BLaER1 (cell line): ENCODE data around the gene USP36.
"Not testable (repeated sequence)": the region's sequence is repeated elsewhere in the genome, so short reads cannot be mapped to it uniquely, and the experiment has no call there.

Experiments
- H3K27ac ChIP-seq: shearing (Covaris generic); formaldehyde crosslinking; 2 replicates; pipeline ENCODE4 v1.8.1; 2022
- H3K27me3 ChIP-seq: shearing (Covaris generic); formaldehyde crosslinking; 2 replicates; pipeline ENCODE4 v1.8.1; 2022
- H3K36me3 ChIP-seq: shearing (Covaris generic); formaldehyde crosslinking; 2 replicates; pipeline ENCODE4 v1.8.1; 2022
- H3K4me1 ChIP-seq: shearing (Covaris generic); formaldehyde crosslinking; 2 replicates; pipeline ENCODE4 v1.8.1; 2022
- H3K4me2 ChIP-seq: shearing (Covaris generic); formaldehyde crosslinking; 2 replicates; pipeline ENCODE4 v1.8.1; 2022
- H3K4me3 ChIP-seq: shearing (Covaris generic); formaldehyde crosslinking; 2 replicates; pipeline ENCODE4 v1.8.1; 2022
- H3K9ac ChIP-seq: shearing (Covaris generic); formaldehyde crosslinking; 2 replicates; pipeline ENCODE4 v1.8.1; 2022
- H3K9me3 ChIP-seq: shearing (Covaris generic); formaldehyde crosslinking; 2 replicates; pipeline ENCODE4 v1.8.1; 2022
- H4K20me1 ChIP-seq: shearing (Covaris generic); formaldehyde crosslinking; 2 replicates; pipeline ENCODE4 v1.8.1; 2022
- Cebpa-rat ChIP-seq: shearing (Covaris generic); IDR thresholded peaks from 2 replicates; pipeline ENCODE4 v1.8.1; 2022

The USP36 gene

GRCh38 chr17:78766225-78766624 lies 74.4 kb downstream of the USP36 start:
- Histone ChIP-seq H3K4me1 (peaks cover 55% of the 10 kb centered on the region), H3K4me3 (no peak overlapping the region), H3K9ac (no peak overlapping the region), H3K27me3 (no peaks in the 10 kb centered on the region), H3K4me2 (no peak overlapping the region), H3K9me3 (no peaks in the 10 kb centered on the region), H3K27ac (no peak overlapping the region), H4K20me1 (peaks cover 86% of the 10 kb centered on the region), H3K36me3 (no peaks in the 10 kb centered on the region)
- TF ChIP-seq Cebpa-rat, result no peak

GRCh38 chr17:78765821-78766220 lies 74.8 kb downstream of the USP36 start:
- Histone ChIP-seq H3K27me3 (no peaks in the 10 kb centered on the region), H3K4me2 (no peak overlapping the region), H3K9ac (no peak overlapping the region), H4K20me1 (peaks cover 90% of the 10 kb centered on the region), H3K4me3 (no peak overlapping the region), H3K9me3 (no peaks in the 10 kb centered on the region), H3K4me1 (peaks cover 58% of the 10 kb centered on the region), H3K27ac (no peak overlapping the region), H3K36me3 (no peaks in the 10 kb centered on the region)
- TF ChIP-seq Cebpa-rat, result no peak

GRCh38 chr17:78764871-78765270 lies 75.7 kb downstream of the USP36 start:
- H3K4me2 ChIP-seq, result peak overlapping the region; percentile 11; the same call in 1 of the 2 replicates
- no peaks in the 10 kb centered on the region for H3K27me3 ChIP-seq
- no peaks in the 10 kb centered on the region for H3K9me3 ChIP-seq
- peaks cover 64% of the 10 kb centered on the region for H3K4me1 ChIP-seq
- H3K36me3 ChIP-seq, result no peaks in the 10 kb centered on the region
- H3K27ac ChIP-seq, result no peak overlapping the region
- TF ChIP-seq Cebpa-rat, result no peak
- H3K9ac ChIP-seq, result no peak overlapping the region
- H4K20me1 ChIP-seq, result peaks cover 94% of the 10 kb centered on the region
- no peak overlapping the region for H3K4me3 ChIP-seq

GRCh38 chr17:78763561-78763960 lies 77.1 kb downstream of the USP36 start:
- H4K20me1 ChIP-seq, result peaks cover 95% of the 10 kb centered on the region
- H3K4me3 ChIP-seq, result no peak overlapping the region
- no peaks in the 10 kb centered on the region for H3K27me3 ChIP-seq
- H3K4me2 ChIP-seq, result no peak overlapping the region
- H3K9me3 ChIP-seq, result no peaks in the 10 kb centered on the region
- H3K4me1 ChIP-seq, result peaks cover 64% of the 10 kb centered on the region
- no peak for TF ChIP-seq Cebpa-rat
- no peak overlapping the region for H3K9ac ChIP-seq
- no peaks in the 10 kb centered on the region for H3K36me3 ChIP-seq
- no peak overlapping the region for H3K27ac ChIP-seq

GRCh38 chr17:78761789-78762406 lies 78.7 kb downstream of the USP36 start:
- Histone ChIP-seq H3K4me3 (no peak overlapping the region), H3K9ac (no peak overlapping the region), H3K4me2 (peak overlapping the region; percentile 59; the same call in 1 of the 2 replicates), H4K20me1 (peaks cover 95% of the 10 kb centered on the region), H3K27ac (no peak overlapping the region), H3K36me3 (no peaks in the 10 kb centered on the region), H3K4me1 (peaks cover 75% of the 10 kb centered on the region), H3K9me3 (no peaks in the 10 kb centered on the region), H3K27me3 (no peaks in the 10 kb centered on the region)
- TF ChIP-seq Cebpa-rat, result no peak

GRCh38 chr17:78759969-78760352 lies 80.7 kb downstream of the USP36 start:
- Histone ChIP-seq H3K27me3 (no peaks in the 10 kb centered on the region), H3K27ac (peak overlapping the region; percentile 49; the same call in 1 of the 2 replicates), H3K4me2 (peak overlapping the region; percentile 84), H3K9ac (no peak overlapping the region), H3K9me3 (no peaks in the 10 kb centered on the region), H3K36me3 (no peaks in the 10 kb centered on the region), H3K4me3 (peak overlapping the region; percentile 47), H3K4me1 (peaks cover 66% of the 10 kb centered on the region), H4K20me1 (peaks cover 78% of the 10 kb centered on the region)
- TF ChIP-seq Cebpa-rat, result no peak

GRCh38 chr17:78759203-78759968 lies 81.2 kb downstream of the USP36 start:
- Histone ChIP-seq H3K9me3 (no peaks in the 10 kb centered on the region), H3K4me2 (peak overlapping the region; percentile 84), H3K27ac (peak overlapping the region; percentile 49; the same call in 1 of the 2 replicates), H3K9ac (peak overlapping the region; percentile 36; the same call in 1 of the 2 replicates), H3K27me3 (no peaks in the 10 kb centered on the region), H4K20me1 (peaks cover 76% of the 10 kb centered on the region), H3K4me3 (peak overlapping the region; percentile 47), H3K36me3 (no peaks in the 10 kb centered on the region), H3K4me1 (peaks cover 60% of the 10 kb centered on the region)
- no peak for TF ChIP-seq Cebpa-rat

GRCh38 chr17:78753316-78754250 lies 87.0 kb downstream of the USP36 start:
- H3K4me1 ChIP-seq, result peaks cover 64% of the 10 kb centered on the region
- no peaks in the 10 kb centered on the region for H3K27me3 ChIP-seq
- H3K4me3 ChIP-seq, result no peak overlapping the region
- no peak overlapping the region for H3K9ac ChIP-seq
- H3K4me2 ChIP-seq, result no peak overlapping the region
- no peak for TF ChIP-seq Cebpa-rat
- no peak overlapping the region for H3K27ac ChIP-seq
- H3K36me3 ChIP-seq, result no peaks in the 10 kb centered on the region
- H4K20me1 ChIP-seq, result peaks cover 30% of the 10 kb centered on the region
- no peaks in the 10 kb centered on the region for H3K9me3 ChIP-seq

- Histone ChIP-seq H3K9ac (no peak overlapping the region), H3K4me2 (peak overlapping the region; percentile 88; the same call in 1 of the 2 replicates), H4K20me1 (0 out of 2 replicates have a peak, but pooled peaks cover 12% of the 10 kb centered on the region), H3K27ac (no peak overlapping the region; the same call in 1 of the 2 replicates), H3K36me3 (no peaks in the 10 kb centered on the region), H3K4me1 (peaks cover 64% of the 10 kb centered on the region), H3K4me3 (no peak overlapping the region), H3K9me3 (no peaks in the 10 kb centered on the region), H3K27me3 (no peaks in the 10 kb centered on the region)
- TF ChIP-seq Cebpa-rat, result no peak
Observed at GRCh38 chr17:78751447-78752161, 89.0 kb downstream of the USP36 start.

GRCh38 chr17:78751000-78751399 lies 89.6 kb downstream of the USP36 start:
- Histone ChIP-seq H4K20me1 (0 out of 2 replicates have a peak, but pooled peaks cover 12% of the 10 kb centered on the region), H3K4me1 (peaks cover 65% of the 10 kb centered on the region), H3K4me2 (peak overlapping the region; percentile 88)
- not testable (repeated sequence) for H3K27ac ChIP-seq, H3K9me3 ChIP-seq, H3K9ac ChIP-seq, H3K36me3 ChIP-seq, H3K27me3 ChIP-seq, H3K4me3 ChIP-seq
